K562 (cell line): Measurements from ENCODE around the gene DPH5. TPM values are rescaled to one million over a fixed set of nuclear protein-coding genes. Genes with fewer than 3 reads are reported as not detected.

Experiments used
- ATAC-seq: fragments of 200-7000 bp; cut with Tn5 transposase; 3 replicates; pipeline ENCODE4 v1.9.1; 2020; ENCODE audit warnings: moderate library complexity
- BruUV-seq: library from RNA; stranded (reverse); fragments of 400-500 nt; replicated peaks from 2 replicates; lab custom pipeline; 2021; lab: Mats Ljungman, UMichigan
- CTCF ChIA-PET: fragments of 300-600 bp; formaldehyde crosslinking; extraction: SDS; loops from one replicate; lab custom pipeline; 2021; ENCODE audit warnings: low intra/inter-chr PET ratio; lab: Yijun Ruan, JAX
- POLR2A ChIA-PET: fragments of 300-600, 350-650 bp; sonication (Branson Sonifier 250); formaldehyde crosslinking; extraction: SDS; loops from one replicate; lab custom pipeline; 2021; ENCODE audit warnings: antibody characterized with exemption, inconsistent platforms; lab: Yijun Ruan, JAX
- DNase-seq, 4 experiments: peaks; one replicate each; pipeline versions ENCODE4 v3.0.0 to v3.0.0-alpha.2; 2011 to 2018; ENCODE audit warnings: low spot score in 3 of 4, mixed read lengths in 3 of 4; ENCODE audit errors: extremely low read depth in 1 of 4
- FAIRE-seq: peaks from 2 replicates; lab custom pipeline; 2011; peaks lifted over from hg19 to GRCh38; lab: Jason Lieb, UNC
- H2AFZ ChIP-seq: 2 replicates; pipeline ENCODE4 v1.6.0; 2011; ENCODE audit warnings: low read depth, low read length, control low read depth, inconsistent platforms
- H3K27ac ChIP-seq: fragments of 200-600 bp; 3 replicates; pipeline ENCODE4 v1.8.0; 2011; ENCODE audit warnings: low read depth, mild to moderate bottlenecking, control low read depth, inconsistent platforms, low read length, moderate library complexity, mixed read lengths; ENCODE audit errors: extremely low read depth
- H3K27me3 ChIP-seq, 2 experiments: fragments of 300-600 bp in 1 of 2; 2 replicates in 1 of 2; 3 replicates in 1 of 2; pipeline versions ENCODE4 v1.6.0 to v1.8.0; 2011; ENCODE audit warnings: inconsistent platforms in 2 of 2, low read length in 2 of 2, mild to moderate bottlenecking in 1 of 2, mixed read lengths in 1 of 2, moderate library complexity in 1 of 2; ENCODE audit not compliant: control insufficient read depth in 2 of 2, insufficient read depth in 2 of 2
- H3K36me3 ChIP-seq: fragments of 300-600 bp; 3 replicates; pipeline ENCODE4 v1.8.0; 2011; ENCODE audit warnings: mild to moderate bottlenecking, low read length, inconsistent platforms; ENCODE audit not compliant: control insufficient read depth, insufficient read depth
- H3K4me1 ChIP-seq, 2 experiments: fragments of 200-600 bp in 1 of 2; replicated peaks in 1 of 2; 2 replicates in 1 of 2; 3 replicates in 1 of 2; pipeline versions ENCODE4 v1.5.1 to v1.8.0; 2011; ENCODE audit warnings: inconsistent platforms in 2 of 2, low read length in 2 of 2, mild to moderate bottlenecking in 1 of 2, mixed read lengths in 1 of 2, moderate library complexity in 1 of 2; ENCODE audit not compliant: control insufficient read depth in 2 of 2, insufficient read depth in 2 of 2
- H3K4me2 ChIP-seq: 2 replicates; pipeline ENCODE4 v1.6.1; 2011; ENCODE audit warnings: low read length, control low read depth, inconsistent platforms, mixed read lengths; ENCODE audit not compliant: insufficient read depth
- H3K4me3 ChIP-seq: fragments of 200-600 bp; sonication (generic), shearing (Covaris generic); 2 replicates; pipeline ENCODE4 v1.5.1; 2016; ENCODE audit warnings: control low read depth, inconsistent platforms
- H3K79me2 ChIP-seq: fragments of 200-600 bp; 3 replicates; pipeline ENCODE4 v1.8.0; 2011; ENCODE audit warnings: low read length, inconsistent platforms; ENCODE audit not compliant: control insufficient read depth, insufficient read depth
- H3K9ac ChIP-seq, 2 experiments: 2 replicates each; pipeline versions ENCODE4 v1.6.0 to v1.6.1; 2011; ENCODE audit warnings: low read depth in 2 of 2, low read length in 2 of 2, control low read depth in 1 of 2, inconsistent platforms in 1 of 2, mild to moderate bottlenecking in 1 of 2, mixed read lengths in 1 of 2; ENCODE audit not compliant: insufficient read depth in 1 of 2
- H3K9me1 ChIP-seq: one replicate; pipeline ENCODE4 v1.6.0; 2011; ENCODE audit warnings: inconsistent platforms, mild to moderate bottlenecking, low read length, moderate library complexity; ENCODE audit not compliant: control insufficient read depth, insufficient read depth
- H3K9me3 ChIP-seq: replicated peaks from 2 replicates; pipeline ENCODE4 v1.5.1; 2011; ENCODE audit warnings: low read depth, low read length, inconsistent platforms; ENCODE audit not compliant: control insufficient read depth, insufficient read depth
- H4K20me1 ChIP-seq: replicated peaks from 2 replicates; pipeline ENCODE4 v1.6.1; 2011; ENCODE audit warnings: low read length, inconsistent platforms, mixed read lengths; ENCODE audit not compliant: control insufficient read depth, insufficient read depth
- ESRRA ChIP-seq: fragments of 450-650 bp; IDR thresholded peaks from 2 replicates; pipeline ENCODE4 v1.6.1; 2014; ENCODE audit warnings: low read depth, mild to moderate bottlenecking, moderate library complexity, borderline replicate concordance
- FUS ChIP-seq: fragments of 200-400 bp; formaldehyde crosslinking; optimal IDR thresholded peaks from 2 replicates; pipeline ENCODE3; 2017; ENCODE audit warnings: low read depth, low read length
- HDAC1 ChIP-seq, 2 experiments: fragments of 450-650 bp; IDR thresholded peaks; 2 replicates each; pipeline ENCODE4 v1.6.1; 2016 to 2017; ENCODE audit warnings: inconsistent platforms in 1 of 2, mild to moderate bottlenecking in 1 of 2, moderate library complexity in 1 of 2
- HNRNPK ChIP-seq: fragments of 200-400 bp; formaldehyde crosslinking; IDR thresholded peaks from one replicate; pipeline ENCODE4 v1.6.1; 2018; ENCODE audit warnings: mild to moderate bottlenecking, low read depth, low read length; ENCODE audit not compliant: poor library complexity, severe bottlenecking
- IRF2 ChIP-seq: sonication (generic); formaldehyde crosslinking; IDR thresholded peaks from 2 replicates; pipeline ENCODE4 v1.8.1; 2022; ENCODE audit warnings: mild to moderate bottlenecking, missing genetic modification reagents
- NR2F6 ChIP-seq: fragments of 450-650 bp; formaldehyde crosslinking; IDR thresholded peaks from 2 replicates; pipeline ENCODE4 v1.4.0; 2020; ENCODE audit warnings: mild to moderate bottlenecking
- WGBS: fragments of 100-300 bp; shearing (Covaris generic); methylation state at CpG from one replicate; pipeline ENCODE4 v1.1.6; 2016; ENCODE audit warnings: low coverage, mixed read lengths; ENCODE audit not compliant: insufficient coverage; ENCODE audit errors: missing lambda C conversion rate; 5-methylcytosine and 5-hydroxymethylcytosine counted together
- in situ Hi-C: fragments of 300-500 bp; cut with MboI; formaldehyde crosslinking; loops from 4 replicates; pipeline ENCODE4 v1.15.0; 2018; ENCODE audit warnings: inconsistent platforms, mixed read lengths
- intact Hi-C: fragments of 100-400 bp; cut with micrococcal nuclease; formaldehyde crosslinking; loops from 2 replicates; pipeline ENCODE4 v1.14.2; 2022
- polyA plus RNA-seq, 8 experiments: library from polyadenylated mRNA; depleted of rRNA in 4 of 8; stranded (reverse) in 5 of 8; unstranded in 3 of 8; fragments of >200 nt; fragmentation: Nextera tagmentation in 2 of 8; fragmentation: Illumina TruSeq in 1 of 8; extraction: Ambion mirVana in 2 of 8; extraction: Trizol in 1 of 8; gene quantifications; 2 replicates each; pipeline versions ENCODE4 v1.2.1 to v1.2.3, GENCODE V29; 2011 to 2014; ENCODE audit warnings: inconsistent platforms in 1 of 8, missing spikeins in 1 of 8
- total RNA-seq, 7 experiments: library from RNA; depleted of rRNA in 6 of 7; stranded (reverse); fragments of >200 nt in 6 of 7; fragmentation: Illumina TruSeq in 2 of 7; extraction: Trizol in 2 of 7; gene quantifications; 2 replicates each; pipeline versions ENCODE4 v1.2.1 to v1.2.3, GENCODE V29; 2011 to 2021; ENCODE audit warnings: low replicate concordance in 1 of 7
- TF ChIP-seq, protein P1 (sequence below): sonication (generic); formaldehyde crosslinking; IDR thresholded peaks from 2 replicates; pipeline ENCODE4 v1.8.0; 2022; ENCODE audit warnings: mild to moderate bottlenecking, missing genetic modification reagents, borderline replicate concordance
- TF ChIP-seq, protein P2 (sequence below): fragments of 250-450 bp; sonication (Bioruptor Pico); IDR thresholded peaks from 2 replicates; pipeline ENCODE4 v1.8.0; 2021; ENCODE audit warnings: moderate library complexity, mild to moderate bottlenecking, inconsistent platforms
- TF ChIP-seq, protein P3 (sequence below): sonication (generic); formaldehyde crosslinking; IDR thresholded peaks from 2 replicates; pipeline ENCODE4 v1.8.1; 2022; ENCODE audit warnings: missing genetic modification reagents

The DPH5 gene
- total and polyA plus RNA-seq, 9 of the 15 experiments (the other 6 are each of a cell fraction or from before 2014, with no cell fraction given) = 37.6 to 159 (median 89.7) TPM

DNA sequence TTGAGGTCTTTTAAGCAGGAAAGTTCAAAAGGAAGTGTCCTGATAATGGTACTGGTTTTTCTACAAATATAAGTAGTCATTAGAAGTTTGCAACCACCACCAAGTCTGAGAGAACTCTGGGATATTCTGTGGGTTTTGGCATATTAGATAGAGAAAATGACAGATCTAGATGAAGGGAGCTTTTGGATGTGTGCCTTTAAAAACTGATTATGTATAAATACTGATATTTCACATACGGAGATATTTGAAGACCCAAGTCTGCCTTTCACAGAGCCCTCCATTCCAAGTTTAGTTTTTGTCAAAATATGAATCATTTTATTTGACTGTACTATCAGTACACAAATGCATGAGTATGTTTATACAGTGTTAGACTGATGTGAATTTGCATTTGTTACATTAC, 48.6 kb downstream of the DPH5 start:
- Histone ChIP-seq H3K9me3 (no peaks in the 10 kb centered on the region), H3K4me2 (no peak overlapping the region), H3K4me3 (no peak overlapping the region), H3K4me1 (no peaks in the 10 kb centered on the region), H3K36me3 (peaks cover 33% of the 10 kb centered on the region; the same call in 2 of the 3 replicates)
- no TSS peak for BruUV-seq
- ChIA-PET POLR2A (no interaction called here), CTCF (no interaction called here)
- intact Hi-C loops (no loop called here), in situ Hi-C loops (no loop called here)
- no peak for FAIRE-seq
- no peak for TF ChIP-seq IRF2
- TF ChIP-seq, protein P1, sequence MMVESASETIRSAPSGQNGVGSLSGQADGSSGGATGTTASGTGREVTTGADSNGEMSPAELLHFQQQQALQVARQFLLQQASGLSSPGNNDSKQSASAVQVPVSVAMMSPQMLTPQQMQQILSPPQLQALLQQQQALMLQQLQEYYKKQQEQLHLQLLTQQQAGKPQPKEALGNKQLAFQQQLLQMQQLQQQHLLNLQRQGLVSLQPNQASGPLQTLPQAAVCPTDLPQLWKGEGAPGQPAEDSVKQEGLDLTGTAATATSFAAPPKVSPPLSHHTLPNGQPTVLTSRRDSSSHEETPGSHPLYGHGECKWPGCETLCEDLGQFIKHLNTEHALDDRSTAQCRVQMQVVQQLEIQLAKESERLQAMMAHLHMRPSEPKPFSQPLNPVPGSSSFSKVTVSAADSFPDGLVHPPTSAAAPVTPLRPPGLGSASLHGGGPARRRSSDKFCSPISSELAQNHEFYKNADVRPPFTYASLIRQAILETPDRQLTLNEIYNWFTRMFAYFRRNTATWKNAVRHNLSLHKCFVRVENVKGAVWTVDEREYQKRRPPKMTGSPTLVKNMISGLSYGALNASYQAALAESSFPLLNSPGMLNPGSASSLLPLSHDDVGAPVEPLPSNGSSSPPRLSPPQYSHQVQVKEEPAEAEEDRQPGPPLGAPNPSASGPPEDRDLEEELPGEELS (CRISPR knock-in tag) = no peak
- TF ChIP-seq HDAC1 (IDR thresholded peaks at IDR 0.05) = no peak
- no peak for TF ChIP-seq FUS
- TF ChIP-seq, protein P2, sequence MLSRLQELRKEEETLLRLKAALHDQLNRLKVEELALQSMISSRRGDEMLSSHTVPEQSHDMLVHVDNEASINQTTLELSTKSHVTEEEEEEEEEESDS = no peak
- TF ChIP-seq, protein P3, sequence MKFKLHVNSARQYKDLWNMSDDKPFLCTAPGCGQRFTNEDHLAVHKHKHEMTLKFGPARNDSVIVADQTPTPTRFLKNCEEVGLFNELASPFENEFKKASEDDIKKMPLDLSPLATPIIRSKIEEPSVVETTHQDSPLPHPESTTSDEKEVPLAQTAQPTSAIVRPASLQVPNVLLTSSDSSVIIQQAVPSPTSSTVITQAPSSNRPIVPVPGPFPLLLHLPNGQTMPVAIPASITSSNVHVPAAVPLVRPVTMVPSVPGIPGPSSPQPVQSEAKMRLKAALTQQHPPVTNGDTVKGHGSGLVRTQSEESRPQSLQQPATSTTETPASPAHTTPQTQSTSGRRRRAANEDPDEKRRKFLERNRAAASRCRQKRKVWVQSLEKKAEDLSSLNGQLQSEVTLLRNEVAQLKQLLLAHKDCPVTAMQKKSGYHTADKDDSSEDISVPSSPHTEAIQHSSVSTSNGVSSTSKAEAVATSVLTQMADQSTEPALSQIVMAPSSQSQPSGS (CRISPR knock-in tag) = no peak
- no peak for TF ChIP-seq ESRRA
- TF ChIP-seq NR2F6 (CRISPR knock-in tag) = no peak
- TF ChIP-seq HNRNPK = no peak
- TF ChIP-seq, all 486 proteins: peak for 0
- Histone ChIP-seq H3K27ac (no peak overlapping the region), H3K79me2 (no peaks in the 10 kb centered on the region), H3K9ac (no peak overlapping the region), H4K20me1 (no peaks in the 10 kb centered on the region), H3K9me1 (no peaks in the 10 kb centered on the region), H2AFZ (no peak overlapping the region), H3K27me3 (no peaks in the 10 kb centered on the region)
- DNase-seq (no peak), ATAC-seq (no peak)
- WGBS = 95% methylated on average over 1 of the region's 1 CpG
